Thyroid gland (tissue), 4 donors: ENCODE measurements around the gene PDE8B.

ENCODE experiments used
- POLR2A ChIP-seq, 2 donors: fragments of 450-650 bp; IDR thresholded peaks; one replicate each; pipeline ENCODE4 v1.6.1; 2017; ENCODE audit warnings: antibody characterized with exemption in 2 of 2, mild to moderate bottlenecking in 2 of 2, moderate library complexity in 1 of 2
- TF ChIP-seq, protein P1 (sequence below), 6 experiments: fragments of 200-600 bp in 3 of 6; fragments of 450-650 bp in 3 of 6; sonication (generic) in 3 of 6; IDR thresholded peaks; one replicate each; pipeline ENCODE4 v1.5.1; 2016 to 2019; ENCODE audit warnings: antibody characterized with exemption in 6 of 6, mild to moderate bottlenecking in 2 of 6, inconsistent platforms in 1 of 6, moderate library complexity in 1 of 6

DNA sequence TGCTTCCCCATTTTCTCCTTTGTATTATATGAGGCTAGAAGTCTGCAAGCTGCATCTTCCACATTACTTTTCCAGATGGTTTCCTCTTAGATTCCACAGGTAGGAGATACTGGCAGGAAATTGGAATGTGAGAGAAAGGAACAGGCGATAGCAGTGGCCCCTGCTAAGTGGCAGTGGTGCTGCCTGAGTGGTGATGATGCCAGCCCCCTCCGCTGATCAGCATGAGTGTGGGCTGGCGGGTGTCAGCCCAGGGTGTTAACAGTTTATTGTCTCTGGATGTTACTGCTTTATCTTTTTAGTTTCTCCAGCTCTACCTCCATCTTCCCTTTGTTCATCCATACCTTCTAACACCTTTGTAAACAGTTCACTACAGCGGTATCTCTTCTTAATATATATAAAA, 13.2 kb downstream of the PDE8B start:
- no peak for TF ChIP-seq POLR2A (IDR thresholded peaks at IDR 0.05)
- TF ChIP-seq, protein P1, sequence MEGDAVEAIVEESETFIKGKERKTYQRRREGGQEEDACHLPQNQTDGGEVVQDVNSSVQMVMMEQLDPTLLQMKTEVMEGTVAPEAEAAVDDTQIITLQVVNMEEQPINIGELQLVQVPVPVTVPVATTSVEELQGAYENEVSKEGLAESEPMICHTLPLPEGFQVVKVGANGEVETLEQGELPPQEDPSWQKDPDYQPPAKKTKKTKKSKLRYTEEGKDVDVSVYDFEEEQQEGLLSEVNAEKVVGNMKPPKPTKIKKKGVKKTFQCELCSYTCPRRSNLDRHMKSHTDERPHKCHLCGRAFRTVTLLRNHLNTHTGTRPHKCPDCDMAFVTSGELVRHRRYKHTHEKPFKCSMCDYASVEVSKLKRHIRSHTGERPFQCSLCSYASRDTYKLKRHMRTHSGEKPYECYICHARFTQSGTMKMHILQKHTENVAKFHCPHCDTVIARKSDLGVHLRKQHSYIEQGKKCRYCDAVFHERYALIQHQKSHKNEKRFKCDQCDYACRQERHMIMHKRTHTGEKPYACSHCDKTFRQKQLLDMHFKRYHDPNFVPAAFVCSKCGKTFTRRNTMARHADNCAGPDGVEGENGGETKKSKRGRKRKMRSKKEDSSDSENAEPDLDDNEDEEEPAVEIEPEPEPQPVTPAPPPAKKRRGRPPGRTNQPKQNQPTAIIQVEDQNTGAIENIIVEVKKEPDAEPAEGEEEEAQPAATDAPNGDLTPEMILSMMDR (IDR thresholded peaks at IDR 0.05): no peak
